T-cell (primary cell): ENCODE data around the gene REX1BD. TPM values are rescaled to one million over a fixed set of nuclear protein-coding genes. Genes with fewer than 3 reads are reported as not detected.
A peak's percentile ranks its signal among the peaks of the same experiment; 100 is the strongest.

Experiments used
- ATAC-seq, 4 experiments: fragments of 200-7000 bp in 3 of 4; fragments of 150-1000 bp in 1 of 4; cut with Tn5 transposase; replicated peaks in 1 of 4; 1 replicate in 3 of 4; 2 replicates in 1 of 4; pipeline ENCODE4 v1.10.0; 2021; ENCODE audit warnings: moderate library complexity in 3 of 4, mild to moderate bottlenecking in 2 of 4, moderate number of reproducible peaks in 1 of 4
- CTCF ChIA-PET, 2 donors: fragments of 300-600 bp; sonication (Branson Sonifier 250); formaldehyde crosslinking; loops; one replicate each; lab custom pipeline; 2022; ENCODE audit warnings: antibody characterized with exemption in 2 of 2; lab: Charles Lee
- POLR2A ChIA-PET, 2 donors: fragments of 300-600 bp; sonication (Branson Sonifier 250); formaldehyde crosslinking; loops; one replicate each; lab custom pipeline; 2022; ENCODE audit warnings: antibody characterized with exemption in 2 of 2; lab: Charles Lee
- DNase-seq, 35 experiments: peaks; one replicate each; pipeline versions ENCODE4 v3.0.0 to v3.0.0-alpha.2; 2013 to 2023
- H3K27ac ChIP-seq: one replicate; pipeline ENCODE4 v1.5.1; 2013; ENCODE audit warnings: low read length
- H3K27me3 ChIP-seq, 2 experiments: replicated peaks in 1 of 2; 1 replicate in 1 of 2; 2 replicates in 1 of 2; pipeline versions ENCODE4 v1.6.1 to v1.7.0; 2013; ENCODE audit warnings: low read length in 1 of 2, mixed read lengths in 1 of 2; ENCODE audit not compliant: control insufficient read depth in 2 of 2, insufficient read depth in 2 of 2; ENCODE audit errors: extremely low read depth in 1 of 2
- H3K36me3 ChIP-seq, 2 donors: 1 replicate in 1 of 2; 2 replicates in 1 of 2; pipeline versions ENCODE4 v1.6.1 to v1.7.0; 2013; ENCODE audit warnings: low read length in 1 of 2; ENCODE audit not compliant: control insufficient read depth in 2 of 2, insufficient read depth in 1 of 2; ENCODE audit errors: extremely low read depth in 1 of 2
- H3K4me1 ChIP-seq, 2 experiments: 1 replicate in 1 of 2; 2 replicates in 1 of 2; pipeline versions ENCODE4 v1.6.1 to v1.7.0; 2013; ENCODE audit warnings: low read length in 2 of 2, mixed read lengths in 1 of 2; ENCODE audit not compliant: insufficient read depth in 2 of 2, control insufficient read depth in 1 of 2; ENCODE audit errors: extremely low read depth in 1 of 2
- H3K4me3 ChIP-seq, 2 donors: 1 replicate in 1 of 2; 2 replicates in 1 of 2; pipeline versions ENCODE4 v1.5.1 to v1.7.0; 2013; ENCODE audit warnings: mild to moderate bottlenecking in 2 of 2, low read length in 1 of 2, moderate library complexity in 1 of 2; ENCODE audit not compliant: control insufficient read depth in 1 of 2; ENCODE audit errors: extremely low read depth in 1 of 2
- H3K9me3 ChIP-seq: 2 replicates; pipeline ENCODE4 v1.7.0; 2013
- H3K27ac Mint-ChIP-seq, 2 donors: one replicate each; pipeline ENCODE4 v1.8.0; 2020 to 2021; ENCODE audit warnings: mild to moderate bottlenecking in 2 of 2, mixed read lengths in 2 of 2
- H3K27me3 Mint-ChIP-seq, 2 donors: one replicate each; pipeline ENCODE4 v1.8.0; 2021 to 2022; ENCODE audit warnings: mixed read lengths in 2 of 2
- H3K36me3 Mint-ChIP-seq: one replicate; pipeline ENCODE4 v1.8.0; 2021; ENCODE audit warnings: mixed read lengths
- H3K4me1 Mint-ChIP-seq, 3 donors: one replicate each; pipeline ENCODE4 v1.8.0; 2020 to 2022; ENCODE audit warnings: mixed read lengths in 3 of 3, mild to moderate bottlenecking in 1 of 3
- H3K4me3 Mint-ChIP-seq, 3 donors: one replicate each; pipeline ENCODE4 v1.8.0; 2020 to 2022; ENCODE audit warnings: mild to moderate bottlenecking in 3 of 3, mixed read lengths in 3 of 3, moderate library complexity in 3 of 3
- H3K9me3 Mint-ChIP-seq, 3 donors: one replicate each; pipeline ENCODE4 v1.8.0; 2020 to 2022; ENCODE audit warnings: mixed read lengths in 3 of 3
- WGBS: methylation state at CpG from one replicate; pipeline ENCODE4 v1.1.5; 2013; ENCODE audit warnings: missing lambda C conversion rate; ENCODE audit not compliant: insufficient coverage; 5-methylcytosine and 5-hydroxymethylcytosine counted together
- total RNA-seq, 35 experiments: library from RNA in 6 of 35; stranded (reverse) in 6 of 35; fragments of 120-200 nt in 1 of 35; gene quantifications; one replicate each; pipeline versions ENCODE4 v1.2.1 to v1.2.4 and lab custom pipeline; 2013 to 2026

REX1BD gene
- total RNA-seq, 5 donors from 2014 or later (not counting 1 experiment from before 2014, with no cell fraction given) = 91.8 to 166 (median 150) TPM

DNA sequence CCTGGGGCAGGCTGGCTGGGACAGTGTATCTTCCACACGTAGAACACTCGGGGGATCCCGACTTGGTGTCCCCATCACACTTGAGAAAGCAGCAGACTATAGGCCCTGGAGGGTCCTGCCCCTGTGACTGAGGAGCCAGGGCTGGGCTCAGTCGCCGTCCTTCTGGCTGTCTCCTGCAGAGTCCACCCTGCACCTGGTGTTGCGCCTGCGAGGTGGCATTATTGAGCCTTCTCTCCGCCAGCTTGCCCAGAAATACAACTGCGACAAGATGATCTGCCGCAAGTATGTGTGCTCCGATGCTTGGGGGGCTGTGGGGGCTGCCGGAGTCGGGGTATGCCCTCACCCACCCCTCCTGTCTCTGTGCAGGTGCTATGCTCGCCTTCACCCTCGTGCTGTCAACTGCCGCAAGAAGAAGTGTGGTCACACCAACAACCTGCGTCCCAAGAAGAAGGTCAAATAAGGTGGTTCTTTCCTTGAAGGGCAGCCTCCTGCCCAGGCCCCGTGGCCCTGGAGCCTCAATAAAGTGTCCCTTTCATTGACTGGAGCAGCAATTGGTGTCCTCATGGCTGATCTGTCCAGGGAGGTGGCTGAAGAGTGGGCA lies 13.8 kb upstream of the REX1BD start:
- H3K27ac Mint-ChIP-seq = no peak overlapping the region
- H3K27ac ChIP-seq = no peak overlapping the region
- POLR2A ChIA-PET = interaction anchor here in 1 of 2 donors (0.7 kb wide), 1 partner anchor 77 kb away, joined by 6 read pairs; no protein-coding TSS in a partner anchor
- ATAC-seq = no peak
- 95% methylated on average over 18 of the region's 18 CpGs for WGBS
- H3K36me3 Mint-ChIP-seq = peaks cover 17% of the 10 kb centered on the region
- peaks cover 13 to 40% of the 10 kb centered on the region in 2 donors for H3K36me3 ChIP-seq
- H3K9me3 ChIP-seq = no peaks in the 10 kb centered on the region
- no peak for DNase-seq
- peaks cover 20 to 23% (median 23%) of the 10 kb centered on the region in 3 donors for H3K4me1 Mint-ChIP-seq
- H3K27me3 Mint-ChIP-seq = no peaks in the 10 kb centered on the region
- peaks cover 11 to 27% of the 10 kb centered on the region in 2 experiments for H3K4me1 ChIP-seq
- no peaks in the 10 kb centered on the region for H3K27me3 ChIP-seq
- H3K4me3 Mint-ChIP-seq = peak overlapping the region in 1 of 3 donors; percentile 39
- H3K4me3 ChIP-seq = no peak overlapping the region
- H3K9me3 Mint-ChIP-seq = no peaks in the 10 kb centered on the region
- CTCF ChIA-PET = no interaction called here

GRCh38 chr19:18576383-18576782 lies 12.2 kb upstream of the REX1BD start:
- Histone ChIP-seq H3K4me3 (no peak overlapping the region), H3K36me3 (peaks cover 13 to 40% of the 10 kb centered on the region in 2 donors), H3K9me3 (no peaks in the 10 kb centered on the region), H3K27ac (no peak overlapping the region), H3K27me3 (no peaks in the 10 kb centered on the region), H3K4me1 (peaks cover 11 to 20% of the 10 kb centered on the region in 2 experiments)
- no peaks in the 10 kb centered on the region for H3K27me3 Mint-ChIP-seq
- no peak overlapping the region for H3K4me3 Mint-ChIP-seq
- H3K36me3 Mint-ChIP-seq = peaks cover 17% of the 10 kb centered on the region
- no peaks in the 10 kb centered on the region for H3K9me3 Mint-ChIP-seq
- peaks cover 17 to 21% (median 20%) of the 10 kb centered on the region in 3 donors for H3K4me1 Mint-ChIP-seq
- POLR2A ChIA-PET = no interaction called here
- DNase-seq = no peak
- no peak for ATAC-seq
- CTCF ChIA-PET = no interaction called here
- WGBS = 93% methylated on average over 7 of the region's 8 CpGs
- H3K27ac Mint-ChIP-seq = no peak overlapping the region

- Mint-ChIP-seq H3K9me3 (no peaks in the 10 kb centered on the region), H3K36me3 (peaks cover 16% of the 10 kb centered on the region), H3K27me3 (no peaks in the 10 kb centered on the region), H3K27ac (no peak overlapping the region), H3K4me3 (no peak overlapping the region), H3K4me1 (peaks cover 8 to 15% (median 11%) of the 10 kb centered on the region in 3 donors)
- Histone ChIP-seq H3K4me3 (no peak overlapping the region), H3K27me3 (no peaks in the 10 kb centered on the region), H3K36me3 (peaks cover 13 to 40% of the 10 kb centered on the region in 2 donors), H3K27ac (no peak overlapping the region), H3K4me1 (peaks cover 9 to 13% of the 10 kb centered on the region in 2 experiments), H3K9me3 (no peaks in the 10 kb centered on the region)
- CTCF ChIA-PET = no interaction called here
- WGBS = 89% methylated on average over 11 of the region's 21 CpGs
- no peak for ATAC-seq
- no peak for DNase-seq
- POLR2A ChIA-PET = interaction anchor here (0.6 to 1.0 kb wide), 3 partner anchors 12 to 39 kb away, joined by 3 to 10 read pairs (median 4); partner anchors contain the start of gene REX1BD (in 1 of the 2)
Observed at GRCh38 chr19:18577365-18577914, 11.2 kb upstream of the REX1BD start.

GRCh38 chr19:18580311-18580710 lies 8.3 kb upstream of the REX1BD start:
- WGBS = 84% methylated on average over 6 of the region's 7 CpGs
- H3K27ac Mint-ChIP-seq = no peak overlapping the region
- ATAC-seq (no peak), DNase-seq (no peak)
- CTCF ChIA-PET = no interaction called here
- Histone ChIP-seq H3K9me3 (no peaks in the 10 kb centered on the region), H3K4me3 (no peak overlapping the region), H3K4me1 (peaks cover 0 to 3% of the 10 kb centered on the region in 2 experiments), H3K27me3 (no peaks in the 10 kb centered on the region), H3K36me3 (peaks cover 10 to 17% of the 10 kb centered on the region in 2 donors), H3K27ac (no peak overlapping the region)
- no peak overlapping the region for H3K4me3 Mint-ChIP-seq
- H3K27me3 Mint-ChIP-seq = no peaks in the 10 kb centered on the region
- peaks cover 2% of the 10 kb centered on the region in 3 donors for H3K4me1 Mint-ChIP-seq
- POLR2A ChIA-PET = no interaction called here
- no peaks in the 10 kb centered on the region for H3K9me3 Mint-ChIP-seq
- peaks cover 4% of the 10 kb centered on the region for H3K36me3 Mint-ChIP-seq

DNA sequence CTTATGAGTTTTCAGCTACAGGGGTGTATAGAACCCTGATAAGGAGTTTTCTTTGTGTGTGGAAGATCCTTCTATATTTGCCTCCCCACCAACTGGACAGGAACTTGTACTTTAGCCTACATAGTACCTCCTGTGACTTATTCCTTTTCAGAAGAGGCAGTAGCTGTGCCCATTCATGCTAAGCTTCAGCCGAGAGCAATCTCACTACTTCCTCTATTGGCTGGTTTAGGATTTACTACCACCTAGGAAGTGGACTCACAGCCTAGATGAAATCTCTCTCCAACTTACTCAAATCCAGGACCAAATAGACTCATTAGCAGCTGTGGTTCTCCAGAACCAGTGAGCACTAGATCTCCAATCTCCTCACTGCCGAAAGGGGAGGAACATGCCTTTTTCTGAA lies 2.3 kb upstream of the REX1BD start:
- DNase-seq (no peak), ATAC-seq (no peak)
- H3K4me3 Mint-ChIP-seq = peak overlapping the region in 1 of 3 donors; percentile 28
- Histone ChIP-seq H3K4me3 (no peak overlapping the region), H3K27me3 (no peaks in the 10 kb centered on the region), H3K27ac (no peak overlapping the region), H3K36me3 (peaks cover 0 to 9% of the 10 kb centered on the region in 2 donors), H3K4me1 (peaks cover 16 to 42% of the 10 kb centered on the region in 2 experiments), H3K9me3 (no peaks in the 10 kb centered on the region)
- H3K36me3 Mint-ChIP-seq = peaks cover 3% of the 10 kb centered on the region
- H3K27ac Mint-ChIP-seq = peak overlapping the region in 1 of 2 donors; percentile 6
- WGBS = no CpG with 5 or more reads among the region's 2 CpGs
- ChIA-PET CTCF (interaction anchor here in 1 of 2 donors (0.6 kb wide), 3 partner anchors 55 to 175 kb away, joined by 3 to 5 read pairs (median 3); no protein-coding TSS in a partner anchor), POLR2A (no interaction called here)
- H3K4me1 Mint-ChIP-seq = peaks cover 33 to 43% (median 35%) of the 10 kb centered on the region in 3 donors
- no peaks in the 10 kb centered on the region for H3K27me3 Mint-ChIP-seq
- H3K9me3 Mint-ChIP-seq = no peaks in the 10 kb centered on the region

DNA sequence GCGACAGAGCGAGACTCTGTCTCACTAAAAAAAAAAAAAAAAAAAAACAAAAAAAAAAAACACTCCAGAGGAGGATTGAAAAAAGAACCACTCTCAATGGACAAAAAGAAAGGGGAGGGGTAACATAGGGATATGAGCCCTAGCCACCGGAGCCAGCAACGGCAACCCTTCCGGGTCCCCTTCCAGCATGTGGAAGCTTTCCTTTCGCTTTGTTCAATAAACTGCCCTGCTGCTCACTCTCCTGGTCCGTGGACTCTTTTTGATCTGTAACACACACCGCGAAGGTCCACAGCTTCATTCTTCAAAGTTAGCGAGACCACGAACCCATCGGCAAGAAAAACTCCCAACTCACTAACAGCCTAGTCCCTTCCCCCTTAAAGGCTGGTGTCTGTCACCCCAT lies 1.0 kb upstream of the REX1BD start:
- ATAC-seq = no peak
- Histone ChIP-seq H3K4me1 (peaks cover 16 to 42% of the 10 kb centered on the region in 2 experiments), H3K27me3 (no peaks in the 10 kb centered on the region), H3K27ac (peak overlapping the region; percentile 75), H3K9me3 (no peaks in the 10 kb centered on the region), H3K4me3 (peak overlapping the region; percentile 77 to 78), H3K36me3 (peaks cover 8 to 12% of the 10 kb centered on the region in 2 donors)
- Mint-ChIP-seq H3K9me3 (no peaks in the 10 kb centered on the region), H3K4me3 (peak overlapping the region; percentile 28 to 80 (median 46)), H3K27ac (peak overlapping the region; percentile 93 to 95), H3K4me1 (peaks cover 33 to 43% (median 35%) of the 10 kb centered on the region in 3 donors), H3K36me3 (peaks cover 3% of the 10 kb centered on the region), H3K27me3 (no peaks in the 10 kb centered on the region)
- POLR2A ChIA-PET = interaction anchor here in 1 of 2 donors (1.0 kb wide), 1 partner anchor 66 kb away, joined by 3 read pairs; the partner anchor contains the start of gene ELL
- CTCF ChIA-PET = interaction anchor here in 1 of 2 donors (0.6 to 3.2 kb wide), 3 partner anchors 16 to 89 kb away, joined by 3 to 24 read pairs (median 4); partner anchors contain the start of gene UBA52
- no peak for DNase-seq
- WGBS = 80% methylated on average over 10 of the region's 12 CpGs
